ENCODE results near the gene POU3F3.

Gene POU3F3

GRCh38 chr2:104846786-104847585 is 6.9 kb upstream of the POU3F3 start:
- no peak for DNase-seq (ENCODE audit: low read depth)

- no peak for DNase-seq (ENCODE audit: low read depth)
Observed at GRCh38 chr2:104847586-104848160, 6.2 kb upstream of the POU3F3 start.

- DNase-seq (ENCODE audit: low read depth) = no peak
Observed at GRCh38 chr2:104848526-104848925, 5.4 kb upstream of the POU3F3 start.

GRCh38 chr2:104849101-104849500 is 4.8 kb upstream of the POU3F3 start:
- DNase-seq (ENCODE audit: low read depth) = no peak

GRCh38 chr2:104849618-104850141 is 4.2 kb upstream of the POU3F3 start:
- no peak for DNase-seq (ENCODE audit: low read depth)

- no peak for DNase-seq (ENCODE audit: low read depth)
Observed at GRCh38 chr2:104850361-104851290, 3.3 kb upstream of the POU3F3 start.

GRCh38 chr2:104851291-104852089 is 2.4 kb upstream of the POU3F3 start:
- no peak for DNase-seq (ENCODE audit: low read depth)

GRCh38 chr2:104852090-104852666 is 1.7 kb upstream of the POU3F3 start:
- no peak for DNase-seq (ENCODE audit: low read depth)

GRCh38 chr2:104854498-104855220 is 744 bp downstream of the POU3F3 start:
- DNase-seq (ENCODE audit: low read depth) = no peak

GRCh38 chr2:104855221-104856085 is 1.5 kb downstream of the POU3F3 start:
- DNase-seq (ENCODE audit: low read depth) = no peak

GRCh38 chr2:104856086-104856972 is 2.4 kb downstream of the POU3F3 start:
- DNase-seq (ENCODE audit: low read depth) = no peak

- no peak for DNase-seq (ENCODE audit: low read depth)
Observed at GRCh38 chr2:104856973-104857261, 3.0 kb downstream of the POU3F3 start.

GRCh38 chr2:104857262-104858005 is 3.5 kb downstream of the POU3F3 start:
- no peak for DNase-seq (ENCODE audit: low read depth)

- no peak for DNase-seq (ENCODE audit: low read depth)
Observed at GRCh38 chr2:104858006-104858978, 4.4 kb downstream of the POU3F3 start.

GRCh38 chr2:104859291-104859765 is 5.4 kb downstream of the POU3F3 start:
- no peak for DNase-seq (ENCODE audit: low read depth)

GRCh38 chr2:104859766-104860450 is 6.0 kb downstream of the POU3F3 start:
- DNase-seq (ENCODE audit: low read depth) = no peak

Data from activated T-helper 1 cell treated with Interleukin-2 at 50 U/mL for 16 hours (primary cell).